ENCODE results near the gene CA11.

CA11 gene

DNA sequence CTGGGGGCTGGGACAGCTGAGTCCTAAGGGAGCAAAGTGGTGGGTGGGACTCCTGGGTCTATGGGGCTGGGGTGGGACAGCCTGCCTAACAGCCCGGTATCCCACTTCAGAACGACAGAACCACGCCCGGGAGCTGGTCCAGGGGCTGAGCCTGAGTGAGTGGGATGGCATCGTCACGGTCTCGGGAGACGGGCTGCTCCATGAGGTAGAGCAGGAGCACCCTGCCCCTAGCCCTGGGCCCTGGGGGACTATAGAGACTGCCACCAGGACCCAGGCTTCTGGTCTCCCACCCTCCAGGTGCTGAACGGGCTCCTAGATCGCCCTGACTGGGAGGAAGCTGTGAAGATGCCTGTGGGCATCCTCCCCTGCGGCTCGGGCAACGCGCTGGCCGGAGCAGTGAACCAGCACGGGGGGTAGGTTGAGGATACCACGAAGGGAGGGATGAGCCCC lies 18.1 kb downstream of the CA11 start:
- no peak for DNase-seq

DNA sequence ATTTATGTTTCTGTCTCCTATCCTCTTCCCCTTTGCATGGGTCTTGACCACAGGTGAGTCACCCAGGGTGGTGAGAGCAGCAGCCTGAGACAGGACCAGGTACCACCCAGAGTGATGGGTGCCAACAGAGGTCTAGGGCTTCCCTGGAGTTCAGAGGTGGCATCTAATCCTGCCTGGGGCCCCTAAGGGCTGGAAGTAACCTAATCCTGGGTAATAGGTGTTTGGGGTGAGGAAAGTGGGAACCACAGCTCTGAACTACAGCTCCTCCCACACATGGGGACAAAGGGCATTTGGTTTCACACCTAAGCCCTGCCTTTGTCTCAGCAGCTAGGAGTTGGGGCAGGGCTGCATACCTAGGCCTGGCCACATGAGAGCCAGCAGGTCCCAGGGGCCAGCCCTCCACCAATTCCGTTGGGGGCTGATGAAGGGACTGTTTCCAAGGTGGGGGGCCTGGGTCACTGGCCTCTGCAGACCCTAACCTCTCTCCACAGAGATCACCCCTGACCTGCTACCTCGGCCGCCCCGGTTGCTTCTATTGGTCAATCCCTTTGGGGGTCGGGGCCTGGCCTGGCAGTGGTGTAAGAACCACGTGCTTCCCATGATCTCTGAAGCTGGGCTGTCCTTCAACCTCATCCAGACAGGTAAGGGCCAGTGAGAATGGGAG lies 18.7 kb downstream of the CA11 start:
- DNase-seq: no peak

DNA sequence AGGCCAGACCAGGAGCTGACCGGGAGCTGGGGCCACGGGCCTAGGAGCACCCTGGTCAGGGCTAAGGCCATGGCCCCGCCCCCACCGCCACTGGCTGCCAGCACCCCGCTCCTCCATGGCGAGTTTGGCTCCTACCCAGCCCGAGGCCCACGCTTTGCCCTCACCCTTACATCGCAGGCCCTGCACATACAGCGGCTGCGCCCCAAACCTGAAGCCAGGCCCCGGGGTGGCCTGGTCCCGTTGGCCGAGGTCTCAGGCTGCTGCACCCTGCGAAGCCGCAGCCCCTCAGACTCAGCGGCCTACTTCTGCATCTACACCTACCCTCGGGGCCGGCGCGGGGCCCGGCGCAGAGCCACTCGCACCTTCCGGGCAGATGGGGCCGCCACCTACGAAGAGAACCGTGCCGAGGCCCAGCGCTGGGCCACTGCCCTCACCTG lies 20.1 kb downstream of the CA11 start:
- no peak for DNase-seq

DNA sequence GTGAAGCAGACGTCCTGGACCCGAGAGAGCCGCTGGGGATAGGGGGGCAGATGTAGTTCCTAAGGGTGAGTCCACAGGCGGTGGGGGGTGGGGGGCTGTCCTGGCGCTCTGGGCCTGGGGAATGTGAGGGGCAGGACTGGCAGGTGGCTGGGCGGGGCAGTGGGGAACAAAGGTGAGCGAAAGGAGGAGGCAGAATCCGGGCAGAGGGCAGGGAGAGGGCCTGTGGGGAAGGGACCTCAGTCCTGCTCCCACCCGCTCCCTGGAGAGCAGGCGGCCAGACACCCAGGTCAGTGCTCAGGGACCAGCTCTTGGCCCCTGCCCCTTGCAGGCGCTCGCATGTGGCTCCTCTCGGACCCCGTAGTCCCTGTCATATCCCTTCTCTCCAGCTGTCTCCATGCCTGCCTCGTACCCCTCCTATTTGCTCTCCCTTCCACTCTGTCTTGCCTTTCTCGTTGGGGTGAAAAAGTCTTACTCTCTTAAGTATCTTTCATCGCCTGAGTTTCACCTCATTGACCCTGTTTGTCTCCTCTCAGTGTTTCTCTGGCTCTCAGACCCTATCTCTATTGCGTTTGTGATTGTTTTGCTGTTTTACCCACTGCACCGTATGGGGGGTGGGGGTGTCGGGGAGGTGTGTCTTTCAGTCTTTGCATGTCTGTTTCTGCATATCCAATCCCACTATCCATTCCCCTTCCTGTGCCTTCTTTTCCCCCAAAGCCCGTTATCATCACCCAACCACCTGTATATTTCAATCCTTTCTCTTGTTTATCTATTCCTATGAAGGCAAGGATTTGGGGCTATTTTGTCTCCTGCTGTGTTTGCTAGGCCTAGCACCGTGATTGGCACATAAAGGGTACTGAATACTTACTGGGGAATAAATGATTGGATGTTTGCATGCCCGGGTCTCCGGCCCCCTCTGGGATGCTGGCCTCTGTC lies 20.9 kb downstream of the CA11 start:
- DNase-seq: no peak

DNA sequence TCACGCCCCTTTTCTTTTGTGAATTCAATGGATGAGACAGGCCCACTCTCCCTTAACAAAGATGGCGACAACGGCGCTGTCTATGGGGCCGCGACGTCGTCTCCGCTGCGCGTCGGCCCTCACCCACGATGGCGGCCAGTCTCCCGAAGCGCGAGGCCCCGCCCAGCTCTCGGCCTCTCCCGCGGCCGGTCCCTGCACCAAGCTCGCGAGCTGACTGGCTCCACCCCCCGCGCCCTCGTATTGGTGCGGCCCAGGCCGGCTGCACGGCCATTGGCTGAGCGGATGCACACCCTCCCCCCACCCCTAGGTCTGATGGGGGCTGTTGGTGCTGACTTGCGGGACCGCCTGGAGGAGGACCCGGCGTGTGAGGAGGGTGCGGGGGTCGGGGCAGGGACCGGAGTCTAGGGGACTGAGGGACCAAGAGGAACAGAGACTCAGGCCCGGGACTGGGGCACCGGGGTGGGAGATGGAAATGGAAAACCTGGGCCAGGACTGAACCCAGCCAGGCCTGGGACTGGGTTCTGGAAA lies 21.9 kb downstream of the CA11 start:
- peak; percentile 99 for DNase-seq

DNA sequence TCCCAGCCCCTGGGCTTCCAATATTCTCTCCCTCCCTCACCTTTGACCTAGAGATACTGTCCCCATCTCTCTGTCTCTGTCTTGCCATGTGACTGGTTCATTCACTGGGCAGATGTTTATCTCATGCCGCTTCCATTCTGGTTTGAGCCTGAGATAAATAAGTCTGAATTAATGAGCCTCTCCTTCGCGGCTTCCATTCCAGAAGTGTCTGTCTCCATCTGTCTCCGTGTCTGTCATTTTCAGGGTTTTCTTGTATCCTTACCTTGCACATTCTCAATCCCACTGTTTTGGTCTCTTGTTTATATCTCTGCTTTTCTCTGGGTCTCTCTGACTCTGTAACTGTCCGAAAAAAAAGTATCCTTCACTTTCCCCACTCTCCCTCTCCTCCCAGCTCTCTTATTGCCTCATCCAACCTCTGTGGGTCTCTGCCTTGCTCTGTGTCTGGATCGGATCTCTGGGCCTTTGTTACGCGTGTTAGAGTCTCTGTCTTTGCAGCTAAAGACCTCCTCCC lies 22.4 kb downstream of the CA11 start:
- DNase-seq: no peak

DNA sequence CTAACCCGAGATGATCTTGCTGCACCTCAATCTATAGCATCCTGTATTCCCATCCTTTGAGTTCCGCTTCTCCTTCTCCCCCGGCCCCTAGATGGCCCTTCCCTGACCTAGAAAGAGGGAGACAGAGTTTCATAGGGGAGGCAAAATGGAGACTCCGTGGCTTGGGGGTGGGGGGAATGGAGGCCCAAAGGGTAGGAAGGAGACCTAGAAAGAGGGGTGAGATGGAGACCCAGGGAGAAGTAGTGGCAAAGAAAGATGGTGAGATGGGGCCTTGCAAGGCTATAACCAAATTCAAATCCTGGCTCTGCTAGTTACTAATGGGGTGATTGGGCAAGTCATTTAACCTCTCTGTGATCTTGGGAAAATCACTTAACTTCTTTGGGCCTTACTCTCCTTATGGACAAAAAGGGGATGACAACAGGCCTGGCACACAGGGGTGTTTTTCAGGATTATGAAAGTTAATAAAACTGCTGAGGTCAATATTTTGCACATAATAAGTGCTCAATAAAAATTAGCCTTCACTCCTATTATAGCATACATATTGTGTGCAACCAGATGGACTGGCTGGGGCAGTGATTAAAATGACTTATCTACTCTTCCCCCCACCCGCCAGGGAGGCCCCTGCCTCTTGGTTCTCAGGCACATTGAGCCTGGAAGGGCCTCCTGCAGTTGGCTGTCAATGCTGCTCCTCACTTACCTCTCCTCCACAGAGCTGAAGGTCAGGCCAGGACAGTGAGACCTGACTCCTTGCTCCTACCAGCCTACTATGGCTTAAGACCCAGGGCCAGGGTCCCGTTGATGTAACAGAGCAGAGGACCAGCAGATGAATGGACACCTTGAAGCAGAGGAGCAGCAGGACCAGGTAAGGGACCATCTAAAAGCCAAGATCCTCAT lies 26.0 kb downstream of the CA11 start:
- DNase-seq: no peak

DNA sequence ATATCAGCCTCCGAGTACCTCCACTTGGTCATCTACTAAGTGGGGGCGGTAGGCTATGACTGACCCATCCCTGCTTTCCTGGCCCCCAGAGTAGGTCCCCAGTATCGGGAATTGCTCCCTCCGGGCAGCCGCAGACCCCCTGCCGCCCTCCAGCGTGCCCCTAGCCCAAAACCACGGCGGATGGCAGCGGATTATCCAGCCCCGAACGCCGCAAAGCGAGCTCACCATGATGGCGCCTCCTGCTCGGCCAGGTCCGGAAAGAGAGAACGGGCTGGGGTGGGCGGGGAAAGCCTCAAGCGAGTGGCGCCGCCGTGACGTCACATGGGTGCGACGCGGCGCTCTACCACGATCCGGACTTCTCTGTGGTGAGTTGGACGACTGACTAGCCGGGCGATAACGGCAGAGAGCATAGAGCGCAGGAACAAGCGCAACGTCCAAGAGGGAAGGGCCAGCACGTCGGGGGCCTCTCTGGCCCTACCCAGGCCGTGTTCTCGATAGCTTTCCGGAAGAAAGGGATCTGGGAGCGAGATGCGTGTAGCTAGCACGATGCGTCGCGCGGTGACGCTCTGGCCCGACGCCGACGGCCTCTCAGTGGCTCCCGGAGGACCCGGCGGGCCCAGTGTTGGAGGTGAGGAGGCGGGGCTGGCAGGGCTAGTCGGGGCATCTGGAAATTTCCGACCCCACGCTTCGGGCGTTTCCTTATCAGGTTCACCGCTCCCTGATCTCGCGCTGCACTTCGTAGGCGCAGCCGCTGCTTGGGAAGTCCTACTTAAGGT lies 26.9 kb downstream of the CA11 start, which contains the start of the genes RPL18 and SPHK2:
Gene RPL18 (minus strand): TSS at position 263 of the 776 bp plus-strand sequence. CDS start 35 bp downstream, at position 228.
Gene SPHK2 (plus strand): TSS at position 591 of the 776 bp plus-strand sequence. CDS start 1,009 bp downstream, outside the sequence.
- DNase-seq: peak; percentile 94

DNA sequence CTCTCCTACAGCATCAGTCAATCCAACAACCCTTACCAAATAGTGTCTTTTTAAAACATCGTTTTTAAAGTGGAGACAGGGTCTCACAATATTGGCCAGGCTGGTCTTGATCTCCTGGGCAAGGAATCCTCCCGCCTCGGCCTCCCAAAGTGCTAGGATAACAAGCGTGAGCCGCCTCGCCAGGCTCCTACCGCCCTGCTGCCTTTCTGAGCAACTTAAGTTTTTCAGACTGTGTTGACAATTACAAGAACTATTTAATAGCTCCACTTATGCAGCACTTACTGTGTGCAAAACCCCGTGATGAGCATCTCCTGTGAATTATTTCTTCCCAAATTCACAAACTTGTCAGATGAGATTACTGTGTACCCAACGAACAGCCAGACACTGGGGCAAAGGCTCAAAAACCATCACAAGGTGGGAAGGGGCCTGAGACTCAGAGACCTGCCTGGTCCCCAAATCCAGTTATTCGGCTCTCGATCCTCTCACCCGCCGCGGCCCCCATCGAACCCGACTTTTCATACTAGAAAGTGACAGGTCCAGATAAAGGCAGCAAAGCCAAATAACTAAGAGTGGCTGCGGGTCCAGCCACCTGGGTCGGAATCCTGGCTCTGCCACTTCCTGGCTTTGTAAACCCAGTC lies 27.6 kb downstream of the CA11 start:
- DNase-seq: no peak

DNA sequence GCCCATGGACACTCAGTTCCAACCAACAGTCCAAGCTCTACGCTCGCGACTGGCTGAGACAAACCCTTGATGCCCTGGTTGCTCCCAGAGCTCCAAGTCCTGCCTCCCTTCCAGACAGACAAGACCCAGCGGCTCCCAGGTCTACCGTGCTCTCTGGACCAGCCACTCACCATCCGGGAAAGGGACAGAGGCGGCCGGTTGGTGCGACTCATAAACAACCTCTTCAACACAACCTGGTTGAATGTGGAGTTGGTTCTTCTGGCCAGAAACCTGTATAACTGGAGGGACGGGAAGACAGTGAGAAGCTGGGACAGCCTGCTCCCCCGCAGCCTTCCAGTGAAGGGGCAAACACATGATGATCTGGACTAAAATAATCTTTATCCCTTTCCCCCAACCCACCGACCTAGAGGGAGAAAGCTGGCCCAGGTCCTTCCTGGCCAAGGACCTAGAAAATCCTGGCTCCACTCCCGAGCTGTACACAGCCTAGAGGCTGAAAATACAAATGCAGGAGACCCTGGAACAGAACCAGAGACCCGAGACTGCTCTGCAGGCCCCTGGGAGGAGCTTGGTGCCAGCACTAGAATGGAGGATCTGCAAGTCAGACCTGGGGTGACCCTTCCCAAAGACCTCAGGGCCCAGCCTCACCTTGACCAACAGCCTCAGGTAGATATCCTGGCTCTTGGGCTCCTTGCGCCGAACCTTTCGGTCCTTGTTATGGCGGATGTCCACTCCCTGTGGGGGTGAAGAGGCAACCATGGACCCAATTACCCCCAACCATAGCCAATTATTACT lies 28.6 kb downstream of the CA11 start:
- no peak for DNase-seq

DNA sequence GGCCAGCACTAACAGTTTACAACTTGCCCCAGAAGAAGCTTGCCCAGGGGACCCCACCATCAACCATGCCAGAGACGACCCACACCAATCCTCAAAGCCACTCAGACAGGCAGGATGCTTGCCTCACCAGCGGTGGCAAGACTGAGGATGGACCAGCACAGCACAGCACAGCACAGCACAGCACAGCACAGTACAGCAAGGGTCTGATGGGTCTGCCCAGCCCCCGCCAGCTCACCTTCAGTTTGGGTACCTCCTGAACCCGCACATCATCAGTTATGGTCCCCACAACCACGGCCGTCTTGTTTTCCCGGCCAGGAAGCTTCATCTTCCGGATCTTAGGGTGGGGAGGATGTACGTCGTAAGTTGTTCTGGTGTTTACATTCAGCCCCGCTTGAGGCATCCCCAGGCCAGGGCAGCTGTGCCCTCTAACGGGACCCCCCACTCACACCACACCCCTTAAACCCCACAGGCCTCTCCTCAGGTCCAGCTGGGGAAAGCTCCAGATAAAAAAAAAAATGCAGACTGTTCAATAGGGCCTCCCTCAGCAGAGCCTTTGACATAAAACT lies 29.4 kb downstream of the CA11 start:
- DNase-seq: no peak

DNA sequence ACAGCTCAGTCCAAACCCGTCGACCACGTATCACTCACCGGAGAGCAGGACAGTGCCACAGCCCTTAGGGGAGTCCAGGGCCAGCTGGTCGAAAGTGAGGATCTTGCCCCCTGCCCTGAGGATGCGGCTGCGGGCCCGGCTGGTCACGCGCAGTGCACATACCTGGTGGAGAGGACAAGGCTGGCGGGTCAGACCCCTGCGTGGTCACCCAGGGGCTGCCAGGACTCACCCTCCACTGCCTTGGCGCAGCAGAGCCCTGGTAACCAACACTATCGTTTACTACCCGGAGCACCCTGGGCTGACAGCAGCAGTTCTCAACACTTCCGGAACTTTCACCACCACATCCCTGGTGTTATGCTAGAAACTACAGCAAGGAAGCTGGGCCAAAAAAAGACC lies 29.9 kb downstream of the CA11 start:
- no peak for DNase-seq

DNA sequence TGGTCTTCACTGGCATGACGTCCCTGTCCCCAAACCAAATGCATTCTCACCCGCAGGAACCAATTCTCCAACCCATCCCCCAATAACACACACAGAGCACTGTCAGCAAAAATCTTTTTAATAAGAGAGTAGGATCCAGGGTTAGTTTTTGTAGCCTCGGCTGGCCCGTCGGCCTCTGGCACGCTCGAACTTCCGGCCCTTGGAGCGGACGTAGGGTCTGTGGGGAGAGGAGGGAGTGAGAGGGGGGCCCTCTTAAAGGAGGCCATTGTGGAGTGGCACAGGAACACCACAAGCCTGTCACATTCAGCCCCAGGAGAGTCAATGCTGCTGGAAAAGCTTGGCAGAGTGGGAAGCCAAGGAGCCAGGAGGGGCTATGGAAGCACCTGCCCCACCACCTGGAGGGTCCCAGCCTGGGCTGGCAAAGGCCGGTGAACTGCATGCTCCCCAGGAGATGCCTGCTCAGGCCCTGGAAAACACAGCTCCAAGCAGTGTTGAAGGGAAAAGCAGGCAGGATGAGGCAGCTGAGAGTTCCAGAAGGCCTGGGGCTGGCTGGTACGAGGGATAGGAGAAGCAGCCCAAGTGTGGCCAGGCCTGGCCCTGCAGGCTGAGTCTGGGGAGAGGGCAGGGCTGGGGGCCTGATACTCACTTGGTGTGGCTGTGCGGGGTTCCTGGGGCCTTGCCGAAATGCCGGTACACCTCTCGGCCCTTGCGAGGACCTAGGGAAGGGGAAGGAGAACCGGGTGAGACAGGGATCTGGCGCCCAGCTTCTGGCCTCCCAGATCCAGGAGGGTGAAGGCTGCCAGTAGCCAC lies 30.6 kb downstream of the CA11 start:
- no peak for DNase-seq

DNA sequence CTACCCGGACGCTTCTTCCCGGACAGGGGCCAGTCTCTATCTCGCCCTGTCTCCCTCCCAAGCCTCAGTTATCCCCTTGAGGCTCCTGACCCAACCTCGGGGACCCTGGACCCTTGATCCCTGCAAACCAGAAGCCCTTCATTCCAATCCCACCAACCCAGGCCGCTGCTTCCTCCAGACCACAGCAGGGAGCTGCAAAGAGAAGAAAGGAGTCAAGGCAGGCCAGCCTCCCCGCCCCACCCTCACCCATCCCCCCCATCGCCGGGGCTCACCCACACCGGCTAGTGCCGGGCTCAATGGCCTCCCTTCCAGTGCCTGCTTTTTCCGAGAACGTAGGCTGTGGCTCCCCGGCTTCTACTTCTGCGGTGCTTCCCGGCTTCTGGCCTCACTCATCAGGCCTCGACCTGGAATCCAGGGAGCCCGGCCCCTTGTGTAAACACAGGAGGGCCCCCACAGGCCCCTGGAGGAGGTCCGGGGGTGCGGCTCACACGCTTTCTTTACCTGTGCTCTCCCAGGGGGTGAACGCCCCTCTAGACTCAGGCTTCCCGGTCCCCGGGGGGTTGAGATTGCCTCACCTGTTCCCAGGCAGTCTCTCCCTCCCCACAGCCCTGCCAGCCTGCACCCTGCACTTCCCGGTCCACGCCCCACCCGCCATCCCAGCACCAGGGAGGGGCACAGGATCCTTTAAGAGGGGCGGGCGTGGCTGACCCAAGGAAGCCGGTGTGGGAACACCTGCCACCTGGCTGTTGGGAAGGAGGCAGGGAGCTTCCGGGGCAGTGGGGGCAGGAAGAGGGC lies 31.4 kb downstream of the CA11 start, which contains the start of gene FAM83E:
Gene FAM83E (minus strand): TSS at position 641 of the 795 bp plus-strand sequence. CDS start 1,704 bp downstream, outside the sequence.
- DNase-seq: no peak

DNA sequence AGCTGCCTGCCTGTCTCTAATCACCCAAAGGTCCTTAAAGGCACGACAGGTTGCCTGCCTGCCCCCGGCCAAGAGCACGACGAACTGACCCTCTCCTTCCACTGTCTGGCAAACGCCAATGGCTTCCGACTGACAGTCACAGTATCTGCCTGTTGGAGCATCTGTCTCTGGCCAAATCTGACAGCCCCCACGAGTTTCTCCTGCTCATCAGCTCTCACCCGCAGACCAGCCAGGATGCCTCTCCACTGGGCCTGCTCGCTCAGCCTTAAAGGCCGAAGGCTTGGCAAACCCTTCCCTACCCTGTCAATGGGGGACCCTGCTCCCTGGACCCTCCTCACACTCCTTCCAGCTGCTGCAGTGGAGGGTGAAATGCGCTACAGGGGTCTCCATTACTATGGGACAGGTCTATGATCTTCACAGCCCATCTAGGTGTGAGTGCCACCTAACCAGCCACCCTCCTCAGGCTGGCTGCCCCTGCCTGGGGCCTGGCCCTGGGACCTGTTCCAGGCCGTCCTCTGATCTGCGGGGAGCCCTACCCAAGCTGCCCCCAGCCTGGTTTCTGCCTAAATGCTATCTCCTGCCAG lies 32.0 kb downstream of the CA11 start:
- DNase-seq: no peak

DNA sequence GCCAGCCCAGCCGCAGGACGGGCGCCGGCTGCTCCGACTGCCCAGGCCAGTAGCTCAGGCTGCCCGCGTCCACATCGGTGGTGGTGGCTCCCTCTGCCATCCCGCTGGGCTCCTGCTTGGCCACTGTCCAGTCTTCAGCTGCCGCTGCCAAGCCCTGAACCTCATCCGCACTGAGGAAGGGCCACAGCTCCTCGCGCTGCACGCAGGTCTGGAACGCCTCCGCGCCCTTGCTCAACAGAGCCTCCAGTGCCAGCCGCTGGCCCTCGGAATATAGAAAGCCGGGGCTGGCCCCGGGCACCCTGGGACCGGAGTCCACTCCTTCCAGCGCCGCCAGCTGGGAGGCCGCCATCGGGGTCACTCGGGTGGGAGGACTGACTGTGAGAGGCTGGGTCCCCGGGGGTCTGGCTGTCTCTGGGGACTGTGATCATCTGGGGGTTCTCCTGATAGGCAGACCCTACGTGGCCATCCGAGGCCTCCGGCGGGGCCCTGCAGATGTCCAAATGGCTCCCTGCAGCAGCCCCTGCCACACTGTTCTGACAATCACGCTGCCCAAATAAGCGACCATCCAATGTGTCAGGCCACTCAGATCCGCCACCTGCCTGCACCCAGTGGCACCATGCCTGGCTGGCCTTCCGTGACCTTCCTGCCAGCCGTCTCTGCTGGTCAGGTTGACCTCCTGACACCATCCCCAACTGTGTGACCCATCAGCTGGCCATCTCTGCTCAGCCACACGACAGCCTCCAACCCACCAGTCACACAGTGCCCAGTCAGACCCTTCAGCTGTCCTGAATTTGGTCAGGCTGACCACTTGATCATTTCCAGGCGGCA lies 32.7 kb downstream of the CA11 start:
- no peak for DNase-seq
